PFSK-1 (cell line): ENCODE measurements around the gene SLC38A10.

Experiments used
- POLR2AphosphoS5 ChIP-seq: IDR thresholded peaks from 2 replicates; pipeline ENCODE4 v1.6.1; 2012; ENCODE audit warnings: low read depth, mild to moderate bottlenecking, control low read depth, low read length, moderate library complexity
- TAF1 ChIP-seq: IDR thresholded peaks from 2 replicates; pipeline ENCODE4 v1.6.1; 2012; ENCODE audit warnings: low read length, control low read depth, borderline replicate concordance; ENCODE audit not compliant: insufficient read depth
- TF ChIP-seq, protein P1 (sequence below), 2 experiments: IDR thresholded peaks; 2 replicates each; pipeline versions ENCODE4 v1.6.1 to v1.8.0; 2011 to 2012; ENCODE audit warnings: low read depth in 2 of 2, low read length in 2 of 2, control low read depth in 1 of 2, inconsistent platforms in 1 of 2, mild to moderate bottlenecking in 1 of 2, moderate library complexity in 1 of 2; ENCODE audit not compliant: insufficient read depth in 1 of 2

DNA sequence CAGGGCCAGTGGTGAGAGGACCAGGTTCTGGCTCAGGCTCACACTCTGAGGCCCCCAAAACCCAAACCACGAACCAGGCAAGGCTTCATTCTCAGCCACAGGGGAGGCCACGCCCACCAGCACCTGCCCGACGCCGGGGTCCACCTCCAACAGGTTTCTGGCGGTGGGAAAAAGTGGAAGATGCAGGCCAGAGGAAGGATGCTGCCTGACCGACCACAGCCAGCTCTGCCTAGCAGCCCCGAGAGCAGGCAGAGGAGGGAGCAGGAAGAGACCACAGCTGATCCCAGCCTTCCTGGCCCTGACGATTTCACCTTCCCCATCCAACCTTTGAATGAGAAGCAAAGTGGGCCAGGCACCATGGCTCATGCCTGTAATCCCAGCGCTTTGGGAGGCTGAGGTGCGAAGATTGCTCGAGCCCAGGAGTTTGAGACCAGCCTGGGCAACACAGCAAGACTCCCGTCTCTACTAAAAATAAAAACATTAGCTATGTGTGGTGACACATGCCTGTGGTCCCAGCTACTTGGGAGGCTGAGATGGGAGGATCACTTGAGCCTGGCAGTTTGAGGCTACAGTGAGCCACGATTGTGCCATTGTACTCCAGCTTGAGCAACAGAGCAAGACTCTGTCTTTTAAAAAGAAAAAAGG, 30.7 kb upstream of the SLC38A10 start:
- TF ChIP-seq POLR2AphosphoS5: no peak
- no peak for TF ChIP-seq TAF1
- TF ChIP-seq, protein P1, sequence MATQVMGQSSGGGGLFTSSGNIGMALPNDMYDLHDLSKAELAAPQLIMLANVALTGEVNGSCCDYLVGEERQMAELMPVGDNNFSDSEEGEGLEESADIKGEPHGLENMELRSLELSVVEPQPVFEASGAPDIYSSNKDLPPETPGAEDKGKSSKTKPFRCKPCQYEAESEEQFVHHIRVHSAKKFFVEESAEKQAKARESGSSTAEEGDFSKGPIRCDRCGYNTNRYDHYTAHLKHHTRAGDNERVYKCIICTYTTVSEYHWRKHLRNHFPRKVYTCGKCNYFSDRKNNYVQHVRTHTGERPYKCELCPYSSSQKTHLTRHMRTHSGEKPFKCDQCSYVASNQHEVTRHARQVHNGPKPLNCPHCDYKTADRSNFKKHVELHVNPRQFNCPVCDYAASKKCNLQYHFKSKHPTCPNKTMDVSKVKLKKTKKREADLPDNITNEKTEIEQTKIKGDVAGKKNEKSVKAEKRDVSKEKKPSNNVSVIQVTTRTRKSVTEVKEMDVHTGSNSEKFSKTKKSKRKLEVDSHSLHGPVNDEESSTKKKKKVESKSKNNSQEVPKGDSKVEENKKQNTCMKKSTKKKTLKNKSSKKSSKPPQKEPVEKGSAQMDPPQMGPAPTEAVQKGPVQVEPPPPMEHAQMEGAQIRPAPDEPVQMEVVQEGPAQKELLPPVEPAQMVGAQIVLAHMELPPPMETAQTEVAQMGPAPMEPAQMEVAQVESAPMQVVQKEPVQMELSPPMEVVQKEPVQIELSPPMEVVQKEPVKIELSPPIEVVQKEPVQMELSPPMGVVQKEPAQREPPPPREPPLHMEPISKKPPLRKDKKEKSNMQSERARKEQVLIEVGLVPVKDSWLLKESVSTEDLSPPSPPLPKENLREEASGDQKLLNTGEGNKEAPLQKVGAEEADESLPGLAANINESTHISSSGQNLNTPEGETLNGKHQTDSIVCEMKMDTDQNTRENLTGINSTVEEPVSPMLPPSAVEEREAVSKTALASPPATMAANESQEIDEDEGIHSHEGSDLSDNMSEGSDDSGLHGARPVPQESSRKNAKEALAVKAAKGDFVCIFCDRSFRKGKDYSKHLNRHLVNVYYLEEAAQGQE (IDR thresholded peaks at IDR 0.05; ENCODE audit: insufficient read depth in 1 of 2, low read depth in 2 of 2, low read length in 2 of 2): no peak
